Gastrocnemius medialis (tissue), 4 donors: Measurements from ENCODE around the gene PEAK1. TPM values are rescaled to one million over a fixed set of nuclear protein-coding genes. Genes with fewer than 3 reads are reported as not detected.
A peak's percentile ranks its signal among the peaks of the same experiment; 100 is the strongest.

Experiments
- ATAC-seq, 2 donors: fragments of 150-250 bp; one replicate each; pipeline ENCODE4 v1.9.1; 2016
- DNase-seq, 2 donors: peaks; one replicate each; pipeline ENCODE4 v3.0.0-alpha.2; 2019
- H3K27ac ChIP-seq, 4 donors: fragments of 200-600 bp; sonication (generic); 1 replicate in 1 of 4; 2 replicates in 3 of 4; pipeline ENCODE4 v1.5.1; 2016 to 2018; ENCODE audit warnings: mild to moderate bottlenecking in 2 of 4, moderate library complexity in 1 of 4
- H3K27me3 ChIP-seq, 3 donors: fragments of 200-600 bp; sonication (generic) in 2 of 3; 1 replicate in 1 of 3; 2 replicates in 2 of 3; pipeline versions ENCODE4 v1.5.1 to v1.6.0; 2016 to 2019; ENCODE audit warnings: mild to moderate bottlenecking in 1 of 3, moderate library complexity in 1 of 3
- H3K36me3 ChIP-seq, 2 donors: fragments of 200-600 bp; sonication (generic) in 1 of 2; one replicate each; pipeline ENCODE4 v1.5.1; 2017 to 2018
- H3K4me1 ChIP-seq, 2 donors: fragments of 200-600 bp; sonication (generic) in 1 of 2; one replicate each; pipeline ENCODE4 v1.5.1; 2016 to 2017; ENCODE audit warnings: mild to moderate bottlenecking in 2 of 2
- H3K4me3 ChIP-seq, 4 donors: fragments of 200-600 bp; sonication (generic) in 3 of 4; 1 replicate in 1 of 4; 2 replicates in 3 of 4; pipeline ENCODE4 v1.5.1; 2016 to 2019; ENCODE audit warnings: mild to moderate bottlenecking in 2 of 4
- H3K9me3 ChIP-seq, 3 donors: fragments of 200-600 bp; sonication (generic) in 2 of 3; 1 replicate in 1 of 3; 2 replicates in 2 of 3; pipeline ENCODE4 v1.5.1; 2016 to 2019
- POLR2A ChIP-seq, 2 donors: fragments of 450-650 bp; IDR thresholded peaks; one replicate each; pipeline ENCODE4 v1.6.1; 2017; ENCODE audit warnings: antibody characterized with exemption in 2 of 2, mild to moderate bottlenecking in 2 of 2, moderate library complexity in 2 of 2
- in situ Hi-C, 4 donors: fragments of 200-750 bp; cut with MboI; loops; one replicate each; pipeline versions ENCODE4 v1.15.0 to v1.8.0; 2017; ENCODE audit warnings: low sequenced_read_pairs in 4 of 4
- intact Hi-C: fragments of 100-400 bp; cut with DNase I; formaldehyde crosslinking; loops from one replicate; pipeline ENCODE4 v1.15.1; 2023; ENCODE audit warnings: low total_unique reads
- total RNA-seq, 4 donors: library from RNA; depleted of rRNA; stranded (reverse); fragments of >200 nt; gene quantifications; one replicate each; pipeline versions ENCODE4 v1.1.0 to v1.2.3, GENCODE V29; 2016
- TF ChIP-seq, protein P1 (sequence below), 5 experiments: fragments of 450-650 bp in 3 of 5; fragments of 200-600 bp in 2 of 5; sonication (generic) in 2 of 5; IDR thresholded peaks in 4 of 5; conservative IDR thresholded peaks in 1 of 5; 1 replicate in 4 of 5; 2 replicates in 1 of 5; pipeline ENCODE4 v1.5.1; 2016 to 2019; ENCODE audit warnings: antibody characterized with exemption in 5 of 5, mild to moderate bottlenecking in 3 of 5, moderate library complexity in 3 of 5

Gene PEAK1
- total RNA-seq, 4 donors from 2014 or later, result 17.8 to 21.9 (median 20.8) TPM

DNA sequence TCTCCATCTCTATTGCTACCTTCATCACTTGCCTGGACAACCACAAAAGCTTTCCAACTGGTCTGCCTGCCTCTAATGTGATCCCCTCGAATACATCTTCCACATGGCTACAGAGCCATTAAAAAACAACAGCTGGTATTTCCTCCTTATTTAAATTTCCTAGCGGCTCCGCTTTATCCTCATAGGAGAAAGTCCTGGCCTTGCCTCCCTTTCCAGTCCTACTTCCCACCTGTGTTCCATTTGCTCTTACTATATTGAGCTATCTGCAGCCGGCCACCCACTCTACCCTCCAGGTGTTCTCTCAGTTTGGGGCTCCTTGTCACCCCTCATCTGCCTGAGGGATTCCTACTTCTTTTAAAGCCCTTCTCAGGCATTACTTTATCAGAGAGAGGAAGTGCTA is 299.3 kb downstream of the PEAK1 start:
- ATAC-seq, result no peak
- no peak overlapping the region for H3K4me3 ChIP-seq
- peaks cover 4 to 11% of the 10 kb centered on the region in 2 donors for H3K4me1 ChIP-seq
- no peak for DNase-seq
- H3K27ac ChIP-seq, result no peak overlapping the region
- no peaks in the 10 kb centered on the region for H3K9me3 ChIP-seq
- no peaks in the 10 kb centered on the region for H3K36me3 ChIP-seq
- H3K27me3 ChIP-seq, result no peaks in the 10 kb centered on the region
- TF ChIP-seq POLR2A (IDR thresholded peaks at IDR 0.05), result no peak
- TF ChIP-seq, protein P1, sequence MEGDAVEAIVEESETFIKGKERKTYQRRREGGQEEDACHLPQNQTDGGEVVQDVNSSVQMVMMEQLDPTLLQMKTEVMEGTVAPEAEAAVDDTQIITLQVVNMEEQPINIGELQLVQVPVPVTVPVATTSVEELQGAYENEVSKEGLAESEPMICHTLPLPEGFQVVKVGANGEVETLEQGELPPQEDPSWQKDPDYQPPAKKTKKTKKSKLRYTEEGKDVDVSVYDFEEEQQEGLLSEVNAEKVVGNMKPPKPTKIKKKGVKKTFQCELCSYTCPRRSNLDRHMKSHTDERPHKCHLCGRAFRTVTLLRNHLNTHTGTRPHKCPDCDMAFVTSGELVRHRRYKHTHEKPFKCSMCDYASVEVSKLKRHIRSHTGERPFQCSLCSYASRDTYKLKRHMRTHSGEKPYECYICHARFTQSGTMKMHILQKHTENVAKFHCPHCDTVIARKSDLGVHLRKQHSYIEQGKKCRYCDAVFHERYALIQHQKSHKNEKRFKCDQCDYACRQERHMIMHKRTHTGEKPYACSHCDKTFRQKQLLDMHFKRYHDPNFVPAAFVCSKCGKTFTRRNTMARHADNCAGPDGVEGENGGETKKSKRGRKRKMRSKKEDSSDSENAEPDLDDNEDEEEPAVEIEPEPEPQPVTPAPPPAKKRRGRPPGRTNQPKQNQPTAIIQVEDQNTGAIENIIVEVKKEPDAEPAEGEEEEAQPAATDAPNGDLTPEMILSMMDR (IDR thresholded peaks at IDR 0.05 in 4 of 5, conservative IDR thresholded peaks at IDR 0.05 in 1 of 5), result no peak
- intact Hi-C loops, result no loop called here
- in situ Hi-C loops, result loop anchor here in 1 of 4 donors (25.0 kb wide), 1 partner anchor 417 kb away; no protein-coding TSS in a partner anchor

DNA sequence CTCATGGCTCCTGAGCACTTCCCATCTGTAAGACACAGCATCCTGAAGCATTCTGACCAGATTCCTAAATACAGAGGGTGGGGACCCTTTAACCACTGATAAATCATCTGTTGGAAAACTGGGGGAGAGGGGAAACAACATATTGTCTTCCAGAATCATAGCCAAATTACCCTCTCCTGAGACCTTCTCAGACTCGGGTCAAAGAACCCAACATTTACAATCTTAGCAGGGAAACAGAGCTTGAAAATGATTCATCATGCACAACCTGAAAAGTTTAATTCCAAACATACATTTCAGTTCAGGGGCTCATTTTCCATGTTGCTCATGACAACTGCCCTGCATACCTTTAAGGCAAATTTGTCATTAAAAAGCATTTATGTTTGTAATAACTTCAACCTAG is 300.5 kb downstream of the PEAK1 start:
- in situ Hi-C loops, result loop anchor here in 3 of 4 donors (5.0 to 25.0 kb wide), 2 partner anchors 418 to 423 kb away; no protein-coding TSS in a partner anchor

DNA sequence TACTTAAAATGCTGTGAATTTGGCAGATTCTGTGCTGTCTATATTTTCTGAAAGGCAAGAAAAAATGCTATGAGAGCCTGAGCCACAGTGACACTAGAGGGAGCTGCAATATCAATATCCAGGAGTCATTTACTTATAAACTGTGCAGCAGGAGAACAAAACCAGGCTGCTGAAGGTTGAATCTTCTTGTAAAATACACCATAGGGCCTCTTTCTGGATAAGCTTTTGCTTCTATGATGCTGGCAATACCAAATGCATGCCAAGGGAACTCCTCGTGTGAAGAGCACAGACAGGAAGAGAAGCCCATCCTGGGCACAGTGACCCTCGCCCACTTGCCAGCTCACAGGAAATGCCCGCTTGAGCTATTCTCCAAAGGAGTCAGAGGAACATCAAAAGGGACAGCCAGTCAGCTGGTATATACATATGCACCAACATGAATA is 301.0 kb downstream of the PEAK1 start:
- in situ Hi-C loops, result loop anchor here in 3 of 4 donors (5.0 to 25.0 kb wide), 2 partner anchors 418 to 423 kb away; no protein-coding TSS in a partner anchor

More for the DNA sequence above, 300.5 kb downstream of the PEAK1 start:
- ATAC-seq (no peak), DNase-seq (no peak)
- Histone ChIP-seq H3K4me3 (no peak overlapping the region), H3K27me3 (no peaks in the 10 kb centered on the region), H3K27ac (no peak overlapping the region), H3K4me1 (peaks cover 4 to 9% of the 10 kb centered on the region in 2 donors), H3K36me3 (peaks cover 0 to 1% of the 10 kb centered on the region in 2 donors), H3K9me3 (no peaks in the 10 kb centered on the region)
- TF ChIP-seq POLR2A (IDR thresholded peaks at IDR 0.05), result no peak
- TF ChIP-seq, protein P1 (IDR thresholded peaks at IDR 0.05 in 4 of 5, conservative IDR thresholded peaks at IDR 0.05 in 1 of 5), result no peak
- intact Hi-C loops, result no loop called here

DNA sequence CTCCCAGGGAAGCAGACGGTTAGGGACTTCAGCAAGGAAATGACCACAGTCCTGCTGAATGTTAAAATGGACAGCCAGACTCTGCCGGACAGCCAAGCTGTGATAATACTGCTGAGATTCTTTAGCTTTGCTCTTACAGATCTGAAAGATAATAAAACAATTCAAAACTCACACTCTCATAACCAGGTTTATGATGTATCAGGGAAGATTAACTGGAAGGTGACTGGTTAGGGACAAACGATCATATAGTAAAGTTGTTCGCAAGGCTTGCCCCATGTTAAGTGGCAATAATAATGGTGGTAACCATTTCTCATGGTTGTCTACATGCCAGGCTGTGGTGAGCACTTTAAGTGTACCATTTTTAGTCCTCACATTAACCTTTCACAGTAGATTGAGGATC is 304.7 kb downstream of the PEAK1 start:
- no peaks in the 10 kb centered on the region for H3K27me3 ChIP-seq
- no peak overlapping the region for H3K4me3 ChIP-seq
- DNase-seq, result no peak
- ATAC-seq, result no peak
- H3K4me1 ChIP-seq, result peaks cover 4 to 10% of the 10 kb centered on the region in 2 donors
- intact Hi-C loops, result no loop called here
- H3K9me3 ChIP-seq, result no peaks in the 10 kb centered on the region
- H3K27ac ChIP-seq, result no peak overlapping the region
- in situ Hi-C loops, result loop anchor here in 3 of 4 donors (5.0 to 25.0 kb wide), 2 partner anchors 422 to 427 kb away; no protein-coding TSS in a partner anchor
- H3K36me3 ChIP-seq, result peaks cover 0 to 11% of the 10 kb centered on the region in 2 donors
- TF ChIP-seq, protein P1 (IDR thresholded peaks at IDR 0.05 in 4 of 5, conservative IDR thresholded peaks at IDR 0.05 in 1 of 5), result no peak
- no peak for TF ChIP-seq POLR2A (IDR thresholded peaks at IDR 0.05)

More for the DNA sequence above, 301.0 kb downstream of the PEAK1 start:
- peak; percentile 50 to 60 for ATAC-seq
- Histone ChIP-seq H3K27ac (no peak overlapping the region), H3K4me1 (peaks cover 4 to 9% of the 10 kb centered on the region in 2 donors), H3K36me3 (peaks cover 0 to 6% of the 10 kb centered on the region in 2 donors), H3K9me3 (no peaks in the 10 kb centered on the region), H3K27me3 (no peaks in the 10 kb centered on the region), H3K4me3 (no peak overlapping the region)
- intact Hi-C loops, result no loop called here
- DNase-seq, result no peak
- no peak for TF ChIP-seq POLR2A (IDR thresholded peaks at IDR 0.05)
- TF ChIP-seq, protein P1 (IDR thresholded peaks at IDR 0.05 in 4 of 5, conservative IDR thresholded peaks at IDR 0.05 in 1 of 5), result peak; percentile 36 to 63 (median 54)
